Loucy (cell line): ENCODE measurements around the gene CERS6.

Source experiments
- H2AFZ ChIP-seq: fragments of 200-600 bp; sonication (generic); 2 replicates; pipeline ENCODE4 v1.6.0; 2016; ENCODE audit warnings: antibody characterized with exemption, mild to moderate bottlenecking, low read length, moderate library complexity
- H3F3A ChIP-seq: fragments of 200-600 bp; 2 replicates; pipeline ENCODE4 v1.6.0; 2016; ENCODE audit warnings: antibody characterized with exemption, low read depth, mild to moderate bottlenecking
- H3K27me3 ChIP-seq: fragments of 200-600 bp; sonication (generic); 2 replicates; pipeline ENCODE4 v1.6.1; 2014; ENCODE audit warnings: low read length, mild to moderate bottlenecking; ENCODE audit not compliant: insufficient read depth, poor library complexity, severe bottlenecking
- H3K36me3 ChIP-seq: fragments of 200-600 bp; sonication (generic); 2 replicates; pipeline ENCODE4 v1.6.1; 2016; ENCODE audit warnings: low read length; ENCODE audit not compliant: insufficient read depth
- H3K4me1 ChIP-seq: fragments of 200-600 bp; sonication (generic); 2 replicates; pipeline ENCODE4 v1.5.1; 2014; ENCODE audit warnings: low read length, mild to moderate bottlenecking; ENCODE audit not compliant: insufficient read depth, poor library complexity, severe bottlenecking
- H3K4me2 ChIP-seq: fragments of 200-600 bp; sonication (generic); 2 replicates; pipeline ENCODE4 v1.6.0; 2014; ENCODE audit warnings: antibody characterized with exemption, low read length, low read depth, mild to moderate bottlenecking; ENCODE audit not compliant: poor library complexity, severe bottlenecking
- H3K4me3 ChIP-seq: fragments of 200-600 bp; sonication (generic); 2 replicates; pipeline ENCODE4 v1.5.1; 2014; ENCODE audit warnings: low read length, mild to moderate bottlenecking, mixed read lengths; ENCODE audit not compliant: poor library complexity, severe bottlenecking
- H3K79me2 ChIP-seq: fragments of 200-600 bp; sonication (generic); 2 replicates; pipeline ENCODE4 v1.6.1; 2014; ENCODE audit warnings: low read length; ENCODE audit not compliant: insufficient read depth
- H3K9ac ChIP-seq: fragments of 200-600 bp; sonication (generic); 2 replicates; pipeline ENCODE4 v1.6.0; 2014; ENCODE audit warnings: mild to moderate bottlenecking, low read depth, low read length, moderate library complexity; ENCODE audit not compliant: poor library complexity, severe bottlenecking
- H3K9me2 ChIP-seq: fragments of 200-600 bp; sonication (generic); replicated peaks from 2 replicates; pipeline ENCODE4 v1.6.1; 2016; ENCODE audit warnings: low read depth, low read length, mixed read lengths
- H3K9me3 ChIP-seq: fragments of 200-600 bp; sonication (generic); 2 replicates; pipeline ENCODE4 v1.6.1; 2014; ENCODE audit warnings: mild to moderate bottlenecking, antibody characterized with exemption, low read length, low read depth; ENCODE audit not compliant: insufficient read depth
- H4K20me1 ChIP-seq: fragments of 200-600 bp; sonication (generic); 2 replicates; pipeline ENCODE4 v1.6.0; 2014; ENCODE audit warnings: antibody characterized with exemption, low read length, mild to moderate bottlenecking; ENCODE audit not compliant: insufficient read depth, poor library complexity, severe bottlenecking
- CTCF ChIP-seq: fragments of 200-600 bp; sonication (generic); conservative IDR thresholded peaks from 2 replicates; pipeline ENCODE4 v1.5.1; 2014; ENCODE audit warnings: mild to moderate bottlenecking, antibody characterized with exemption, low read length
- EZH2phosphoT487 ChIP-seq: fragments of 200-600 bp; IDR thresholded peaks from 2 replicates; pipeline ENCODE4 v1.6.1; 2018; ENCODE audit warnings: antibody characterized with exemption, mild to moderate bottlenecking, moderate library complexity, borderline replicate concordance

CERS6 gene

DNA sequence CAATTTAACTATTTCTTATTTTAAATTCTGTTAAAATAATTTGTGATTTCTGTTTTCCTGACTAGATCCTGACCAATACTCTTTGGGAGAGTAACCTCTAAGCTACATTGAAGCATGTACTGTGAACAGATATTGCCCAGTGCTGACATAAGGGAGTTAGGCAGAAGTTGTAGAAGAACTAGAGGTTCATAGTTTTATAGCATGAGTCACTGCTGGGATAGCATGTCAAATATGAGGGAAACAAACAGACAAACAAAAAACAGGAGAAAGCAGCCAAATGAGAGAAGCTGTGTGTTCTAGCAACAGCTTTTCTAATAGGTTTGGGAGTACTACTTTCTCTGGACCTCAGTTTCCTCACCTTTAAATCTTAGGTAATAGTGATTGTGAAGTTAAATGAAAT lies 72.4 kb downstream of the CERS6 start:
- H3K9me3 ChIP-seq = no peaks in the 10 kb centered on the region
- peaks cover 68% of the 10 kb centered on the region for H3K79me2 ChIP-seq
- no peaks in the 10 kb centered on the region for H3F3A ChIP-seq
- H3K9me2 ChIP-seq = no peaks in the 10 kb centered on the region
- peaks cover 25% of the 10 kb centered on the region for H3K4me1 ChIP-seq
- H3K9ac ChIP-seq = no peak overlapping the region
- TF ChIP-seq CTCF (no peak), EZH2phosphoT487 (no peak)
- no peaks in the 10 kb centered on the region for H3K36me3 ChIP-seq
- H3K4me3 ChIP-seq = no peak overlapping the region
- H3K4me2 ChIP-seq = no peak overlapping the region
- no peaks in the 10 kb centered on the region for H3K27me3 ChIP-seq
- H4K20me1 ChIP-seq = peaks cover 8% of the 10 kb centered on the region
- H2AFZ ChIP-seq = no peak overlapping the region

DNA sequence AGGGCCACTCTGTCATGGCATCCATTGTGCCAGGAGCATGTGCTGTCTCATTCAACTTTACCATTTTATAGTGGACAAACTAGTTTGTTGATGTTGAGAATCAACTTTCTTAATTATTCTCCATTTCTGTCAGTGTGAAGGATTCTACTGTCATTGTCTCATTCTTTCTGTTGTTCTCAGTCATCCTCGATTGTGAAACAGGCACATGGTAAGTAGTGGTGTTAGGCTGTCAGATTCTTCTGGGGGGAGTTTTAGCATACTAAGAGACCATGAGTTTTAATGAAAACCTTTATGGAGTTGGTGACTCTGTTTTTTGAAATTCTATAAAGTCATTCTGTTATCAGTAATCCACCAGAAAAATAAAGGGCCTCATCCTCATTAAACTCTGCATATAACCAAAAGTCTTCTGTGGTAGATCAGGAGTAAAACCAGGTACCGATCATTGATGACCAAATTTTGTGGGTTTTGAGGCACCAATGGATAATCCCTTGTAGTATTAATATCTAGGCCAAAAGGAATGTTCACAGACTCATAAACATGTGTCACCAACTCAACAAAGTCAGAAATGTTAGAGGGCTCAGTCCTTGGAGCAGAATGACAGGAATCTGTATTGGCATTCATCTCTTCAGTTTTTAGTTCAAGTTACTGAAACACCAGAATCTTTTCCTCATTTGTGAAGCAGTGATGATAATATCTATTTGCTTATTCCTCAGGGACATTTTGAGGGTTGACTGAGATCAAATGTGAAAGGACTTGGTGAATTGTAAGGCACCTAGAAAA lies 73.2 kb downstream of the CERS6 start:
- Histone ChIP-seq H3K79me2 (peaks cover 68% of the 10 kb centered on the region), H3K4me2 (no peak overlapping the region), H3K4me1 (peaks cover 17% of the 10 kb centered on the region)

DNA sequence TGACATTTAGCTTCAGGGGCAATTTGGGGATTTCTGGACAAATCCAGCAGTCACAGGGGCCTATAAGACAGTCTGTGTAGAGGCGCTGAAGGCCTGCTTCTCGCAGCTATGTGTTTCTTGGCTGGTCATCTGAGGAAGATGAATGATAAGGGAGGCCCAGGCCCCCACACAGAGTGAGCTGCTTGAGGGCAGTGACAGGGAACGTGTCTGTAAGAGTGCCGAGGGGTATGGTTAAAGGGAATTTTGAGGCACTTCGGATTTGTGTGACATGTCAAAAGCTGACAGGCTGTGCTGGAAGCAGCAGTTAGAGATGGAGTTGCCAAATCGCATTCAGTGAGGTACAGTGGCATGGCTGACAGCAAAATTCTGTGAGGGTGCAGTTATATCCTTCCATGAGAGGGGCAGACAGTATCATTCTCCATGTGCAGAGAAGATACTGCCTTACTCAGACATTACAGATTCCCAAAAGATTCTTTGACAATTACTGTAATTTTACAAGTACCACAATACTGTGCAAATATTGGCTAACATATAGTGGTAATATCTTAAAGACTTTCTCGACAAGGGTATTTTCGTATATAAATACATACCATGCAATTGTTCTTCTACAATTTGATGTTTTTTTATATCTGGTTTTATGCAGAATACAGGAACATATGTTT lies 74.0 kb downstream of the CERS6 start:
- Histone ChIP-seq H3K9ac (no peak overlapping the region), H3K36me3 (no peaks in the 10 kb centered on the region), H3K27me3 (no peaks in the 10 kb centered on the region), H3K9me2 (no peaks in the 10 kb centered on the region), H3F3A (no peaks in the 10 kb centered on the region), H2AFZ (no peak overlapping the region), H4K20me1 (peaks cover 3% of the 10 kb centered on the region), H3K4me2 (no peak overlapping the region), H3K4me1 (peaks cover 17% of the 10 kb centered on the region), H3K9me3 (no peaks in the 10 kb centered on the region), H3K4me3 (no peak overlapping the region), H3K79me2 (peaks cover 66% of the 10 kb centered on the region)
- TF ChIP-seq CTCF (no peak), EZH2phosphoT487 (no peak)

More for the DNA sequence above, 73.2 kb downstream of the CERS6 start:
- Histone ChIP-seq H2AFZ (no peak overlapping the region), H3K36me3 (no peaks in the 10 kb centered on the region), H3F3A (no peaks in the 10 kb centered on the region), H3K9ac (no peak overlapping the region), H3K27me3 (no peaks in the 10 kb centered on the region), H3K9me3 (no peaks in the 10 kb centered on the region), H3K9me2 (no peaks in the 10 kb centered on the region), H4K20me1 (peaks cover 6% of the 10 kb centered on the region), H3K4me3 (no peak overlapping the region)
- no peak for TF ChIP-seq CTCF
- TF ChIP-seq EZH2phosphoT487 = no peak
